GM18502 (cell line): ENCODE data around the gene COL2A1.

ENCODE experiments used
- ATAC-seq: cut with Tn5 transposase; IDR thresholded peaks from one replicate; pipeline ENCODE4 v1.9.1; 2021; ENCODE audit warnings: mild to moderate bottlenecking; ENCODE audit not compliant: unreplicated experiment, poor library complexity

The COL2A1 gene

DNA sequence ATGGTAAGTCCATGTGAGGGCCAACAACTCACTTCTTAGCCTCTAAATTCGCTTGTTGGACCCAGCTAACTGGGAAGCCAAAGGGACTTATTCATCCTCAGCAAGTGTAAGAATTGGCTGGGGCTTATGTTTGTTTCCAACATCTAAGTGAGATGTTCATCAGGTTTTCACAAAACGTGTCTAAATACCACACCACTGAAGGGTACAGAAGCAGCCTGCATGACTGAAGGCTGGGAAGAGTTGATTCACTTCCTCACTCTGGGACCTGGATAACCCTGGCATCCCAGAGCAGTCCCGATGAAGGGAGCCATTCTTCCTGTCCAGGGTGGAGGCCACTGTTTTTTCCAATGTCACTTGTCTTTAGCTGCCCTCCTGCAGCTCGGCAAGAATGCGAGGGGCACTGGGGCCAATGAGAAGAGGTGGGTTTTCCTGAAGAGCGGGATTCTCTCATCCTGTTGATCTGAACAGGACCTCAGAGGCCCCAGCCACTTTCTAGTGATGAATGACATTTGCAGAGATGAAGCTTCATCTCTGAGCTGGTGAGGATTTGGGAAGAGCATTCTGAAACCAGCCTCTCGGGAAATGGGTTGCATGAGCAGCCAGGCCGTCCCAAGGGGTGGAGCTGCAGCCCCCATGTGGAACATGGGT, 12.2 kb upstream of the COL2A1 start:
- ATAC-seq = no peak

- ATAC-seq = no peak
Measured at GRCh38 chr12:48015954-48016353, 11.7 kb upstream of the COL2A1 start.

GRCh38 chr12:48015129-48015528, 10.9 kb upstream of the COL2A1 start:
- no peak for ATAC-seq

GRCh38 chr12:48013287-48013686, 9.0 kb upstream of the COL2A1 start:
- no peak for ATAC-seq

GRCh38 chr12:48012070-48012469, 7.8 kb upstream of the COL2A1 start:
- ATAC-seq = no peak

GRCh38 chr12:48010366-48010970, 6.2 kb upstream of the COL2A1 start:
- ATAC-seq = no peak

DNA sequence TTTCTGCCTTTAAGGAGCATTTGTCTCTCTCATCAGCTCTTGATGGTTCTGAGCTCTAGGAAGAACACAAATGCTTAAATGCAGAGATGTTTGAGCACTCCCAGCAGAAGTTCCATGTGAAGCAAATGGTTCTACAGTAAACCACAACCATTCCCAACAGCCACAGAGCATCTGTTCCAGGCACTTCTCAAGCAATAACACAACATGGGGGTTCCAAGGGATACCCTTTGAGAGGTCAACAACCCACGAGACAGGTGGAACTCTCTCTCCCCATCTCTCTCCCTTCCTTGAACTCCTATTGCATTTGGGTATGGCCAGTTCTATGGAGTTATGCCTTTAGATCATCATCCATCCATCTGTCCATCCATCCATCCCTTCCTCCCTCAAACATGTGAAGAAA, 5.2 kb upstream of the COL2A1 start:
- no peak for ATAC-seq

DNA sequence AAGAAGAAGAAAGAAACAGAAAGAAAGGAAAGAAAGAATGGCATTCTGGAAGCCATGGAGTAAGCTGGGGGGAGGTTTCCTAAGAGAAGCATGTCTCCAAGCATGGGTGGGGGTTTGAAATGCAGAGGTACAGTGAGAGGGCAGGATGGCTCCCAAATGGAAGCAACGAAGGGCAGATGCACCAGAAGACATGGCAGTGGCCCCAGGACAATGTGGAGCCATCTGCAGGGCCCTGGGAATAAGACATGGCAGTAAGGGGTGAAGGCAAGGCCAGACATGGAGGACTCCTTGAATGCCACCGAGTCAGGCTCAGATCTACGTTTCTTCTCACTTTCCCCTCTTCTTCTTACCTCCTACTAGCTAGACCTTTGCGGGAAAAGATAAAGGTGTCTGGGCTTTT, 4.7 kb upstream of the COL2A1 start:
- no peak for ATAC-seq

- ATAC-seq = no peak
Measured at GRCh38 chr12:48008349-48008748, 4.1 kb upstream of the COL2A1 start.

- no peak for ATAC-seq
Measured at GRCh38 chr12:48007206-48007605, 2.9 kb upstream of the COL2A1 start.

GRCh38 chr12:48005750-48006021, 1.4 kb upstream of the COL2A1 start:
- ATAC-seq = no peak

DNA sequence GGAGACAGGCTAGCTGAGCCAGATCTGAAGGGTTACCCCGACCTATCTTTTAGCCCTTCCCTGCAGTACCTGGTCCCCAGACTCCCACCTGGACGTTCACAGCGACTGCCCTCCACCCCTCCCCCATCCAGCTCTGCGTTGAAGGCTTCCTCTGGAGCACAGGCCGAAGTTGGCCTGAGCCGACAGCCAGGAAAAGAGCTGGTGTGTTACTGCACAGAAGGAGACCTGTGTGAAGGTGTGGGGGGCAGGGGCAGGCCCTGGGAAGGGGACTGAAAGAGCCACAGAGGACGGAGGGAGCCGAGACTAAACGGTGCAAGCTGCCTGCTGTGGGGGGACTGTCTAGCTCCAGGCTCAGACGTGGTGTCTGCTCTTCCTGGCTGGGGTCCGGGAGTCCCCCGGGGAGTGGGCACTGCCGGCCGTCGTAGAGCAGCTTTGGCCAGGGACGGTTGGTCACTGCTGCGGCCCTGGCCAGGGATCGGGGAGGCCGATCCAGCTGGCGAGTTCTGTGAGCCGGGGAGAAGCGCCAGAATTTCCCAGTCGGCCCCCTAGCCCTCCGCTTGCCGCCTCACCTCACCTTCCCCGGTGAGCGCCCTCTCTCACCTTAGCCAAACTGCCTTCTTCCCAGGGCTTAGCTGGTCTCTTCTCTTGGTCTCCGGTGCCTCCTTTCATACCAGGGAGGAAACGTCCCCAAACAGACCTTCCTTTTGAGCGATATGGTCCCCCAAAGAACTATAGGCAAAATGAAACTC, 899 bp upstream of the COL2A1 start:
- ATAC-seq = no peak

GRCh38 chr12:48003226-48004052, 837 bp downstream of the COL2A1 start:
- no peak for ATAC-seq

GRCh38 chr12:48002773-48003218, 1.5 kb downstream of the COL2A1 start:
- no peak for ATAC-seq

DNA sequence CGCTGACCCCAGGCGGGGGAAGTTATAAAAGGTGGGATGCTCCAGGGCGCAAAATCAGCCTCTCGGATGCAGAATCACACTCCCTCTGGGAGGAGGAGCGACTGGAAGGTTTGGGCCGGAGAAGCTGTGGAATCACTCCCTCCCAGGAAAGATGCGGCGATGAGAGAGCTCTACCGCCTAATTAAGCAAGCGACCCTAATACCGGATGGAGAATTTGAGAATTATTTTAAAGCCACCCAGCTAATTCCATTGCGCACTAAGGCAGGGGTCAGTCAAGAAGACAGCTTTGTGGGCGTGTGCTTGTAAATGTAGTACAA, 1.9 kb downstream of the COL2A1 start:
- no peak for ATAC-seq

DNA sequence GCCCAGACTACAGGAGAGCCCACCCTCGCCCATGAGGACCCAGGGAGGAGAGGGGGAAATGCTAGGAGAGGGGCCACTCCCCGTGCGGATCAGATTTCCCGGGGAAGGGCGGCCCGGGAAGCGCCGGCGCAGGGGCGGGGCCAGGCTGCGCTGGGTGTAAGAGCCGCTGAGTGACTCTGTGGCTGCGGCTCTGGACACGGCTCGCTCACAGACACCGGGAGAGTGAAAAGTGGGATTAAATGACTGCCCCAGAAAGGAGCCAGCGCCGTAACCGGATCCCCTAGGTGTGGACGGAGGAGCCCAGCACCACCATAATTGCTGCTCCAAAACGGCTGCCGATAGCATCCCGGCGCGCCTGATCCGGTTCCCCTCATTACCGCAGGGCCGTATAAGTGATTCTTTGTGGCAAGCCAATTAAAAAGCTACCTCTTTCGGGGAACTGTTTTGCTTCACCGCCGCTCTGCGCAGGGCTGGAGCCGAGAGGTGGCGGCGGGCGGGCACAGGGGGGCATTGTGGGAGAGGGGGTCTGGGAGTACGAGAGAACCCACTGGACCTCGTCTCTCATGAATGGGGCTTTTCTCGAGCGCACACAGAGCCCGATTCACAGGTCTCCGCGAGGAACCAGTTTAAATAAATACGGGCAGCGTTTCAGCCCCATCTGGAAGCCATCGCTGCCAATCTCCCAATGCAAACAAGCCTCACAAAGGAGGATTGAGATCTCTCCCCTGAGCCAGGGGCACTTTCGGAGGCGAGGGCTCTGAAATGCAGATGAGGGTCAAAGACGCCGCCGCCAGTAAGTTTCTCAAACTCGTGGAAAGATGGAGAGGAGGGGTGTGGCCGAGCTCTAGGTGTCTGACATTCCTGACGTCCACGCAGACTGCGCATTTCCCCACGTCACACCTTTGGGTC, 2.5 kb downstream of the COL2A1 start:
- no peak for ATAC-seq

- ATAC-seq = no peak
Measured at GRCh38 chr12:48000878-48001504, 3.3 kb downstream of the COL2A1 start.

GRCh38 chr12:47999816-48000215, 4.5 kb downstream of the COL2A1 start:
- no peak for ATAC-seq

DNA sequence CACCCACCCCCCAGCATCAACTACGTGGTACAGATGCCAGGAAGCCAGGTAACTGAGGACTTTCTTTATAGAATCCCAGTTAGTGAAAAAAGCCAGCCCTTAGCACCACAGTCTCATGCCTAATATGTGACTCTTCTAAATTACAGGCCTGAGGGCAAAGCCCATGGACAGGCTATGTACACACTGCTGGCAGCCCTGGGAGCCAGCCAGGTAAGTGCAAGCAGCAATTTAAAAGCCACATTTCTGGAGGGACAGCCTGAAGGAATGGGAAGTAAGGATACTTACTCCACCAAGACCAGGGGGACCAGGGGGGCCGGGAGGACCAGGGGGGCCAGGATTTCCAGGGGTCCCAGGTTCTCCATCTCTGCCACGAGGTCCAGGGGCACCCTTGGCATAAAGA, 7.0 kb downstream of the COL2A1 start:
- ATAC-seq = no peak

GRCh38 chr12:47995981-47996401, 8.3 kb downstream of the COL2A1 start:
- ATAC-seq = no peak
